Epithelial cell of proximal tubule (primary cell): Measurements from ENCODE around the gene PPP4R3A. TPM values are rescaled to one million over a fixed set of nuclear protein-coding genes. Genes with fewer than 3 reads are reported as not detected.
"Not testable (repeated sequence)": the region's sequence is repeated elsewhere in the genome, so short reads cannot be mapped to it uniquely, and the experiment has no call there.

Experiments used
- DNase-seq: peaks from one replicate; pipeline ENCODE4 v3.0.0-alpha.2; 2011; ENCODE audit warnings: low read depth
- H3K4me3 ChIP-seq: 2 replicates; pipeline ENCODE4 v1.5.1; 2011; ENCODE audit warnings: low read depth, mild to moderate bottlenecking, low read length
- CTCF ChIP-seq: conservative IDR thresholded peaks from 2 replicates; pipeline ENCODE4 v1.5.1; 2012; ENCODE audit warnings: low read depth, mild to moderate bottlenecking, low read length
- total RNA-seq: library from RNA; depleted of rRNA; stranded (reverse); fragments of >200 nt; gene quantifications from 2 replicates; pipeline ENCODE4 v1.2.3, GENCODE V29; 2015

The PPP4R3A gene
- total RNA-seq, 1 donor from 2014 or later = 31.0 TPM

DNA sequence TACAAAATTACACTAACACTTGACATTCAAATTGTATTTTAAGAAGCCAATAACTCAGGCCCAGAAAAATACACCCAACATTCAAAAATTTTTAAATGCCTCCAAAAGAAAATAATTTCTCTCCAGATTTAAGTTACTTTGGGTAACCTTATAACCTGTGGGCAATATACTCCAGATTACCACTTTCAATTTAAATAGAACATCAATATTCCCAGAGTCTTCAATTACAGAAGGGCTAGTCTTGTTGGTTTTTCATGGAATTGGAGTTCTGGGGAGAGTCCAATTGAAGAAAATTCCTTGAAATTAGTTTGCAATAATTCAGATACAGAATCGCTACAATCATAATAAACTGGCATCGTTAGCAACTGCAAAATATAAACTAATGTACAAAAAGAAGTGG lies 2.0 kb downstream of the PPP4R3A start:
- no peak for DNase-seq
- peak overlapping the region; percentile 78 for H3K4me3 ChIP-seq
- no peak for TF ChIP-seq CTCF

DNA sequence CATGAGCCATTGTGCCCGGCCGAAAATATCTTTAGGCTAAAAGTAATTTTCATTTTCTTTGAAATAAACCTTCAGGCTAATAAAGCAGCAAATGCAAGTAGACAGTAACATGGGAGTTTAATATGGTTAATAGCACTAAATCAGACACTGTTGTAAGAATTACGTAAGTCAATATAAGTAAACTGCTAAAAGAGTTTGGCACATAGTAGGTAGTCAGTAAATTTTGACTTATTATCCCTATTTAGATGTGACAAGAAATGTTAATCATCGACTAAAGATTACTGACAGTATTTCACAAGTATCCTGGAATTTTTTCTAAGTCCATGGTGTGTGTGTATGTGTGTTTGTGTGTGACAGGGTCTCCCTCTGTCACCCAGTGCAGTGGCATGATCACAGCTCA lies 3.9 kb downstream of the PPP4R3A start:
- no peak for TF ChIP-seq CTCF
- DNase-seq = no peak
- H3K4me3 ChIP-seq = no peak overlapping the region

GRCh38 chr14:91503000-91503504 lies 7.1 kb downstream of the PPP4R3A start:
- H3K4me3 ChIP-seq = no peak overlapping the region
- no peak for TF ChIP-seq CTCF
- no peak for DNase-seq

- no peak overlapping the region for H3K4me3 ChIP-seq
- no peak for TF ChIP-seq CTCF
- DNase-seq = no peak
These were observed 7.9 kb downstream of the PPP4R3A start for GRCh38 chr14:91501951-91502930.

DNA sequence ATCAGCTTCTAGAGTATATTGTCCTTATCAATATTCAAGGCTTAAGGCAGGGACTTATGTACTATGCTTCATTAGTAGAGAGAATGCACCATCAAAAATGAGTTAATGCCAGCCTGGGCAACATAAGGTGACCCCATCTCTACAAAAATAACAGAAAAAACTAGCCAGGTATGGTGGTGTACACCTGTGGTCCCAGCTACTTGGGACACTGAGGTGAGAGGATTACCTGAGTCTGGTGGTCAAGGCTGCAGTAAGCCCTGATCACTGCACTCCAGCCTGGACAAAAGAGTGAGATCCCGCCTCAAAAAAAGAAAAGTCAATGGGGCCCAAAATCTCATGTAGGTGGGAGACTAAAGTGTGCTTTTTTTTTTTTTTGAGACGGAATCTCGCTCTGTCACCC lies 8.8 kb downstream of the PPP4R3A start:
- no peak for TF ChIP-seq CTCF
- H3K4me3 ChIP-seq = no peak overlapping the region
- DNase-seq = no peak

GRCh38 chr14:91496790-91497189 lies 13.3 kb downstream of the PPP4R3A start:
- no peak for TF ChIP-seq CTCF
- no peak for DNase-seq
- H3K4me3 ChIP-seq = no peak overlapping the region

DNA sequence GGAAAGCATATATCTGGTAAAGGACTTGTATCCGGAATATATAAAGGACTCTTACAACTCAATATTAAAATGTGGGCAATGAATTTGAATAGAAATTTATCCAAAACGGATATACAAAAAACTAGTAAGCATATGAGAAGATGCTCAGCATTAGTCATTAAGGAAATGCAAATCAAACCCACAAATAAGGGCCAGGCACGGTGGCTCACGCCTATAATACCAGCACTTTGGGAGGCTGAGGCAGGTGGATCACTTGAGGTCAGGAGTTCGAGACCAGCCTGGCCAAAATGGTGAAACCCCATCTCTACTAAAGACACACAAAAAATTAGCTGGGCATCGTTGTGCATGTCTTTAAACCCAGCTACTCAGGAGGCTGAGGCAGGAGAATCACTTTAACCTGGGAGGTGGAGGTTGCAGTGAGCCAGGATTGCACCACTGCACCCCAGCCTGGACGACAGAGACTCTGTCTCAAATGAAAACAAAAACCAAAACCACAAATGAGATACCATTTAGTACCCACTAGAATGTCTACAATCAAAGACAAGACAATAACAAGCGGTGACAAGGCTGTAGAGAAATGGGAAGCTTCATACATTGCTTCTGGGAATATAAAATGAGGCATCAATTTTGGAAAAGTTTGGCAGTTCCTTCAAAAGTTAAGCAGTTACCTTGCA lies 15.6 kb downstream of the PPP4R3A start:
- not testable (repeated sequence) for H3K4me3 ChIP-seq, DNase-seq
